Measurements from ENCODE around the gene SPOP.

Gene SPOP

GRCh38 chr17:49707608-49708514 lies 30.0 kb upstream of the SPOP start, which contains the start of gene SLC35B1 (continued):
- 0 out of 2 replicates have a peak, but pooled peaks have one; percentile 36 for TF ChIP-seq ZSCAN5A (tag by site-specific recombination; IDR thresholded peaks at IDR 0.05)
- peak; percentile 86 for TF ChIP-seq ZNF639 (tag by site-specific recombination; IDR thresholded peaks at IDR 0.05)
- TF ChIP-seq ZSCAN18 (tag by site-specific recombination; IDR thresholded peaks at IDR 0.05) = peak; percentile 28; the same call in 1 of the 2 replicates
- no peak for TF ChIP-seq ZBTB7A (tag by site-specific recombination; IDR thresholded peaks at IDR 0.05; ENCODE audit: low read depth)
- TF ChIP-seq KLF7 (tag by site-specific recombination; IDR thresholded peaks at IDR 0.05; ENCODE audit: borderline replicate concordance) = peak; percentile 42; the same call in 1 of the 2 replicates
- TF ChIP-seq INSM2 (tag by site-specific recombination; IDR thresholded peaks at IDR 0.05) = no peak
- no peak for TF ChIP-seq ZNF174 (tag by site-specific recombination; IDR thresholded peaks at IDR 0.05)
- no peak for TF ChIP-seq SCRT1 (tag by site-specific recombination; IDR thresholded peaks at IDR 0.05; ENCODE audit: borderline replicate concordance)
- no peak for TF ChIP-seq ZNF302 (tag by site-specific recombination; IDR thresholded peaks at IDR 0.05; ENCODE audit: low read depth)
- TF ChIP-seq ZNF654 (tag by site-specific recombination; IDR thresholded peaks at IDR 0.05; ENCODE audit: low read depth) = peak; percentile 46
- TF ChIP-seq TSHZ1 (tag by site-specific recombination; IDR thresholded peaks at IDR 0.05; ENCODE audit: borderline replicate concordance) = no peak; the same call in 1 of the 2 replicates
- TF ChIP-seq GLIS2 (tag by site-specific recombination; IDR thresholded peaks at IDR 0.05) = peak; percentile 66
- no peak for TF ChIP-seq ZNF132 (tag by site-specific recombination; IDR thresholded peaks at IDR 0.05; ENCODE audit: borderline replicate concordance)
- TF ChIP-seq ZNF596 (tag by site-specific recombination; IDR thresholded peaks at IDR 0.05) = no peak
- 0 out of 2 replicates have a peak, but pooled peaks have one; percentile 61 for TF ChIP-seq PATZ1 (tag by site-specific recombination; IDR thresholded peaks at IDR 0.05)
- peak; percentile 85 for TF ChIP-seq KLF16 (tag by site-specific recombination; IDR thresholded peaks at IDR 0.05)
- TF ChIP-seq ZNF280C (tag by site-specific recombination; IDR thresholded peaks at IDR 0.05) = no peak
- TF ChIP-seq ZNF660 (tag by site-specific recombination; IDR thresholded peaks at IDR 0.05) = peak; percentile 92
- no peak for TF ChIP-seq MYNN (tag by site-specific recombination; IDR thresholded peaks at IDR 0.05; ENCODE audit: borderline replicate concordance)
- peak; percentile 99 for TF ChIP-seq CTCF (tag by site-specific recombination; IDR thresholded peaks at IDR 0.05)
- TF ChIP-seq ZNF473 (tag by site-specific recombination; IDR thresholded peaks at IDR 0.05) = no peak
